ENCODE measurements around the gene MBLAC1.

MBLAC1 gene

DNA sequence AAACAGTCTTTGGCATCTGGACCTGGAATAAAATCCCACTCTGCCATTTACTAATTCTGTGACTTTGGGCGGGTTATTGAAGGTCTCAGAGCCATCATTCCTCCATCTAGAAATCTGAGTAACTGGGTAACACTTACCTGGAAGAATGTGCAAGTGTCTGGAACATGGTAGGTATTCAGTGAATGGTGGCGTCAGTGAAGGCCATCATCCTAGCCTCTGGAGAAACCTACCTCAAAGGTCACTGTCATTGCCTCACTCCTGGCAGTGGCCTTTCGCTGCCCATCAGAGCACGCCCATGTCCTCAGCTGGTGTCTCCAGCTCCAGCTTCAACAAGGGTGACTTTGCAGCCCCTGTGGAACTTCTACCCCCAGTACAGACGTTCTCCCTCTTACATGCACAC, 37.1 kb downstream of the MBLAC1 start:
- no peak overlapping the region for H3K4ac ChIP-seq (ENCODE audit: low read depth in 1 of 2, low read length in 2 of 2)
- no peak overlapping the region for H3K18ac ChIP-seq (ENCODE audit: low read depth in 1 of 2, low read length in 2 of 2)
- no peak for DNase-seq
- no peak overlapping the region for H3K23ac ChIP-seq (ENCODE audit: low read length in 2 of 2)
- H2AK5ac ChIP-seq (ENCODE audit: low read length, severe bottlenecking), result no peak overlapping the region
- H3K27ac ChIP-seq (ENCODE audit: low read length, poor library complexity, severe bottlenecking), result no peak overlapping the region
- no peak overlapping the region for H3K9ac ChIP-seq (ENCODE audit: low read length)
- WGBS, result 95% methylated on average over 4 of the region's 5 CpGs
- H3K4me1 ChIP-seq (ENCODE audit: control insufficient read depth, insufficient read depth, low read depth, low read length), result peaks cover 24% of the 10 kb centered on the region
- H3K9me3 ChIP-seq (ENCODE audit: control insufficient read depth, low read length), result no peaks in the 10 kb centered on the region
- H3K36me3 ChIP-seq (ENCODE audit: control insufficient read depth in 1 of 2, insufficient read depth in 2 of 2, low read depth in 1 of 2, low read length in 2 of 2), result no peaks in the 10 kb centered on the region
- H2BK5ac ChIP-seq (ENCODE audit: low read depth, low read length, poor library complexity, severe bottlenecking), result no peak overlapping the region
- H4K91ac ChIP-seq (ENCODE audit: low read length), result no peak overlapping the region
- H2AFZ ChIP-seq (ENCODE audit: low read depth, low read length), result no peak overlapping the region
- H4K8ac ChIP-seq (ENCODE audit: low read length), result no peak overlapping the region
- no peak overlapping the region for H2BK12ac ChIP-seq (ENCODE audit: low read length in 2 of 2)
- no peak overlapping the region for H3K14ac ChIP-seq (ENCODE audit: low read length in 2 of 2)
- peaks cover 17 to 34% of the 10 kb centered on the region in 2 experiments for H3K27me3 ChIP-seq (ENCODE audit: control insufficient read depth in 1 of 2, insufficient read depth in 1 of 2, low read length in 2 of 2)
- H3K79me1 ChIP-seq (replicated peaks; ENCODE audit: low read length, poor library complexity, severe bottlenecking), result no peaks in the 10 kb centered on the region
- H3K4me2 ChIP-seq (ENCODE audit: low read length, poor library complexity, severe bottlenecking), result no peak overlapping the region
- peak overlapping the region; percentile 13 for H2BK15ac ChIP-seq (ENCODE audit: low read depth, poor library complexity, severe bottlenecking)
- no peak overlapping the region for H3K4me3 ChIP-seq (ENCODE audit: insufficient read depth in 1 of 2, low read depth in 1 of 2, low read length in 2 of 2)
- no peak overlapping the region for H2BK120ac ChIP-seq (ENCODE audit: low read depth, low read length)

- H3K9me3 ChIP-seq (ENCODE audit: control insufficient read depth, low read length), result no peaks in the 10 kb centered on the region
- no peak overlapping the region for H3K14ac ChIP-seq (ENCODE audit: low read length in 2 of 2)
- no peak overlapping the region for H2BK15ac ChIP-seq (ENCODE audit: low read depth, poor library complexity, severe bottlenecking)
- H2BK12ac ChIP-seq (ENCODE audit: low read length in 2 of 2), result no peak overlapping the region
- no peak overlapping the region for H3K4me3 ChIP-seq (ENCODE audit: insufficient read depth in 1 of 2, low read depth in 1 of 2, low read length in 2 of 2)
- H3K27me3 ChIP-seq (ENCODE audit: control insufficient read depth in 1 of 2, insufficient read depth in 1 of 2, low read length in 2 of 2), result peaks cover 25 to 45% of the 10 kb centered on the region in 2 experiments
- DNase-seq, result no peak
- no peaks in the 10 kb centered on the region for H3K36me3 ChIP-seq (ENCODE audit: control insufficient read depth in 1 of 2, insufficient read depth in 2 of 2, low read depth in 1 of 2, low read length in 2 of 2)
- no peak overlapping the region for H3K4me2 ChIP-seq (ENCODE audit: low read length, poor library complexity, severe bottlenecking)
- no peak overlapping the region for H3K18ac ChIP-seq (ENCODE audit: low read depth in 1 of 2, low read length in 2 of 2)
- 86% methylated on average over 16 of the region's 16 CpGs for WGBS
- no peaks in the 10 kb centered on the region for H3K79me1 ChIP-seq (replicated peaks; ENCODE audit: low read length, poor library complexity, severe bottlenecking)
- no peak overlapping the region for H3K23ac ChIP-seq (ENCODE audit: low read length in 2 of 2)
- no peak overlapping the region for H4K8ac ChIP-seq (ENCODE audit: low read length)
- H4K91ac ChIP-seq (ENCODE audit: low read length), result no peak overlapping the region
- H3K4me1 ChIP-seq (ENCODE audit: control insufficient read depth, insufficient read depth, low read depth, low read length), result peaks cover 24% of the 10 kb centered on the region
- H2AFZ ChIP-seq (ENCODE audit: low read depth, low read length), result no peak overlapping the region
- no peak overlapping the region for H2BK120ac ChIP-seq (ENCODE audit: low read depth, low read length)
- no peak overlapping the region for H2AK5ac ChIP-seq (ENCODE audit: low read length, severe bottlenecking)
- H3K27ac ChIP-seq (ENCODE audit: low read length, poor library complexity, severe bottlenecking), result no peak overlapping the region
- H2BK5ac ChIP-seq (ENCODE audit: low read depth, low read length, poor library complexity, severe bottlenecking), result no peak overlapping the region
- no peak overlapping the region for H3K4ac ChIP-seq (ENCODE audit: low read depth in 1 of 2, low read length in 2 of 2)
- no peak overlapping the region for H3K9ac ChIP-seq (ENCODE audit: low read length)
Observed at GRCh38 chr7:100166317-100166940, 39.7 kb downstream of the MBLAC1 start.

DNA sequence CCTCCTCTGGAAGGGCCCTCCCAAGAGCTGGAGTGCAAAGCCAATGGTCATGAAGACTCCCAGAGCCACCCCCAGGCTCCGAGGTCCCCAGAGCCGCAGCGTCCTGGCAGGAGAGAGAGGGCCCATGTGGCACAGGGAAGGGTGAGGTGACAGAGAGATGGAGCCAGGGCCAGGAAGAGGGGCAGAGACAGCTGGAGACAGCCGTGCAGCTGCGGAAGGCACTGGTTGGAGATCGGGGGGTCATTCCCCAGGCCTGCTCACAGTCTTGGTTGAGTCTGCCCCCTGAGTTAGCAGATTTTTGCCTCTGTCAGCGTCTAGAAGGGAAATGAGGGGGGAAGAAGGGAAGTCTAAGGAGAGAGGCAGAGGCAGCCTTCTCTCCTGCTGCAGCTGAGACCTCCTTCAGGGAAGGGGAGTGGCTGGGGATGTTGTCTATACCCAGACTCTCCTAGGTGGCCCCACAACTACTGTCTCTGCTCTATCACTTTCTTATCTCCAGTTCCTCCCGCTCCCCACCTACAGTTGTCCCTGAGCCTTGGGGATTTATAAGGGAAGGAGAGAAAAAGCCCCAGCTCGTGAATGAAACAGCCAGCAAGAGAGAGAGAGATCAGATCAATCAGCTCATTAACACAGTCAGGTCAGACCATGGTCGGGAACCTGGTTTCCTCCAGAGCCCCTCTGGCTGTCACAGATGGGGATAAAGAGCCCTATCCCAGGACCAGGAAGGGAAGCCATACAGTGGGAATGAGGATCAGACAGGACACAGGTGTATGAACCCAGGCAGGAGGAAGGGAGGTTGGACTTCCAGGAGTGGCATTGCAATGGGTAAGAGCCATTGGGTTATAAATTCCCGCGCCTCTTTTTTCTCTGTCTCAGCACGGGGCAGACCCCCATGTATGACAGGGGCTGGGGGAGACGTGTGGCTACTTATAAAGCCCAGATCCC, 40.5 kb downstream of the MBLAC1 start:
- Histone ChIP-seq H2BK5ac (ENCODE audit: low read depth, low read length, poor library complexity, severe bottlenecking) (no peak overlapping the region), H4K91ac (ENCODE audit: low read length) (peak overlapping the region; percentile 34), H3K14ac (ENCODE audit: low read length in 2 of 2) (no peak overlapping the region), H3K4me2 (ENCODE audit: low read length, poor library complexity, severe bottlenecking) (peak overlapping the region; percentile 69), H3K23ac (ENCODE audit: low read length in 2 of 2) (peak overlapping the region; percentile 9 to 23), H3K79me1 (replicated peaks; ENCODE audit: low read length, poor library complexity, severe bottlenecking) (no peaks in the 10 kb centered on the region), H3K9ac (ENCODE audit: low read length) (peak overlapping the region; percentile 83), H3K27me3 (ENCODE audit: control insufficient read depth in 1 of 2, insufficient read depth in 1 of 2, low read length in 2 of 2) (peaks cover 31 to 49% of the 10 kb centered on the region in 2 experiments), H2BK15ac (ENCODE audit: low read depth, poor library complexity, severe bottlenecking) (no peak overlapping the region), H3K4me3 (ENCODE audit: insufficient read depth in 1 of 2, low read depth in 1 of 2, low read length in 2 of 2) (peak overlapping the region in 1 of 2 experiments; percentile 79), H2BK12ac (ENCODE audit: low read length in 2 of 2) (peak overlapping the region in 1 of 2 experiments; percentile 23), H3K4me1 (ENCODE audit: control insufficient read depth, insufficient read depth, low read depth, low read length) (peaks cover 29% of the 10 kb centered on the region), H3K27ac (ENCODE audit: low read length, poor library complexity, severe bottlenecking) (no peak overlapping the region), H2AK5ac (ENCODE audit: low read length, severe bottlenecking) (no peak overlapping the region), H2BK120ac (ENCODE audit: low read depth, low read length) (peak overlapping the region; percentile 27), H3K4ac (ENCODE audit: low read depth in 1 of 2, low read length in 2 of 2) (peak overlapping the region in 1 of 2 experiments; percentile 54), H3K18ac (ENCODE audit: low read depth in 1 of 2, low read length in 2 of 2) (peak overlapping the region in 1 of 2 experiments; percentile 78), H4K8ac (ENCODE audit: low read length) (peak overlapping the region; percentile 31), H2AFZ (ENCODE audit: low read depth, low read length) (peak overlapping the region; percentile 92), H3K36me3 (ENCODE audit: control insufficient read depth in 1 of 2, insufficient read depth in 2 of 2, low read depth in 1 of 2, low read length in 2 of 2) (no peaks in the 10 kb centered on the region), H3K9me3 (ENCODE audit: control insufficient read depth, low read length) (no peaks in the 10 kb centered on the region)
- no peak for DNase-seq
- WGBS, result 50% methylated on average over 9 of the region's 14 CpGs

DNA sequence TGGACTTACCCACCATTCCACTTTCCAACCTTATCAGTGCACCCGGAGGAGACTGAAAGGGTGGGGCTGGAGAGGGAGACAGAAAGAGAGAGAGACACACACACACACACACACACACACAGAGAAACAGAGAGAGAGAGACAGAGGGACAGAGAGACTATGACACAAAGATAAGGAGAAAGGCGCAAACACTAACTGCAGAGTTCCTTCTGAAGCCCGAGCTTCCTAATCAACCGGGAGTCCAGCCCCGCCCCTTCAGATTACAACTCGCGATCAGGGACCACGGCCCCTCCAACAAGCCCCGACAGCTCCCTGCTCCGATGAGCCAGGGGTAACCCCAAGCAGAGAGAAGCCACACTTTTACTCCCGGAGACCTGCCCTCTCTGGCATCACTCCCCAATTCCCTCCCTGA, 41.2 kb downstream of the MBLAC1 start:
- Histone ChIP-seq H2BK5ac (ENCODE audit: low read depth, low read length, poor library complexity, severe bottlenecking) (no peak overlapping the region), H3K27me3 (ENCODE audit: control insufficient read depth in 1 of 2, insufficient read depth in 1 of 2, low read length in 2 of 2) (peaks cover 31 to 46% of the 10 kb centered on the region in 2 experiments), H3K9me3 (ENCODE audit: control insufficient read depth, low read length) (no peaks in the 10 kb centered on the region), H4K91ac (ENCODE audit: low read length) (peak overlapping the region; percentile 74), H3K14ac (ENCODE audit: low read length in 2 of 2) (peak overlapping the region in 1 of 2 experiments; percentile 74), H3K4me1 (ENCODE audit: control insufficient read depth, insufficient read depth, low read depth, low read length) (peaks cover 29% of the 10 kb centered on the region), H2AK5ac (ENCODE audit: low read length, severe bottlenecking) (no peak overlapping the region), H2BK12ac (ENCODE audit: low read length in 2 of 2) (no peak overlapping the region), H2BK120ac (ENCODE audit: low read depth, low read length) (peak overlapping the region; percentile 27), H3K4me2 (ENCODE audit: low read length, poor library complexity, severe bottlenecking) (peak overlapping the region; percentile 69), H4K8ac (ENCODE audit: low read length) (peak overlapping the region; percentile 70), H3K9ac (ENCODE audit: low read length) (peak overlapping the region; percentile 83), H3K4me3 (ENCODE audit: insufficient read depth in 1 of 2, low read depth in 1 of 2, low read length in 2 of 2) (peak overlapping the region in 1 of 2 experiments; percentile 79), H2BK15ac (ENCODE audit: low read depth, poor library complexity, severe bottlenecking) (peak overlapping the region; percentile 86), H3K79me1 (replicated peaks; ENCODE audit: low read length, poor library complexity, severe bottlenecking) (no peaks in the 10 kb centered on the region), H3K36me3 (ENCODE audit: control insufficient read depth in 1 of 2, insufficient read depth in 2 of 2, low read depth in 1 of 2, low read length in 2 of 2) (no peaks in the 10 kb centered on the region), H3K27ac (ENCODE audit: low read length, poor library complexity, severe bottlenecking) (no peak overlapping the region), H3K23ac (ENCODE audit: low read length in 2 of 2) (no peak overlapping the region), H2AFZ (ENCODE audit: low read depth, low read length) (peak overlapping the region; percentile 92), H3K18ac (ENCODE audit: low read depth in 1 of 2, low read length in 2 of 2) (peak overlapping the region; percentile 54 to 55), H3K4ac (ENCODE audit: low read depth in 1 of 2, low read length in 2 of 2) (peak overlapping the region in 1 of 2 experiments; percentile 37)
- DNase-seq, result peak; percentile 26
- 9% methylated on average over 10 of the region's 11 CpGs for WGBS

All from mesenchymal stem cell (in vitro differentiated cells and primary cell).